GM23248 (cell line): Measurements from ENCODE around the gene PATE4.
"Not testable (repeated sequence)": the region's sequence is repeated elsewhere in the genome, so short reads cannot be mapped to it uniquely, and the experiment has no call there.

ENCODE experiments used
- EZH2 ChIP-seq: fragments of 200-600 bp; sonication (generic); IDR thresholded peaks from 2 replicates; pipeline ENCODE4 v1.6.1; 2018; ENCODE audit warnings: antibody characterized with exemption, mild to moderate bottlenecking; ENCODE audit not compliant: insufficient read depth, poor library complexity, severe bottlenecking
- EZH2phosphoT487 ChIP-seq: fragments of 200-600 bp; sonication (generic); IDR thresholded peaks from 2 replicates; pipeline ENCODE4 v1.6.1; 2018; ENCODE audit warnings: antibody characterized with exemption, moderate library complexity, mild to moderate bottlenecking, low read depth; ENCODE audit not compliant: insufficient read depth

DNA sequence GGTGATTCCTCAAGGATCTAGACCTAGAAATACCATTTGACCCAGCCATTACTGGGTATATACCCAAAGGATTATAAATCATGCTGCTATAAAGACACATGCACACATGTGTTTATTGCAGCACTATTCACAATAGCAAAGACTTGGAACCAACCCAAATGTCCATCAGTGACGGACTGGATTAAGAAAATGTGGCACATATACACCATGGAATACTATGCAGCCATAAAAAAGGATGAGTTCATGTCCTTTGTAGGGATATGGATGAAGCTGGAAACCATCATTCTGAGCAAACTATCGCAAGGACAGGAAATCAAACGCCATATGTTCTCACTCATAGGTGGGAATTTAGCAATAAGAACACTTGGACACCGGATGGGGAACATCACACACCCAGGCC lies 32.2 kb downstream of the PATE4 start:
- not testable (repeated sequence) for TF ChIP-seq EZH2, EZH2phosphoT487
